HG03139 (cell line): ENCODE measurements around the gene RPLP2.

ENCODE experiments used
- ATAC-seq: cut with Tn5 transposase; IDR thresholded peaks from one replicate; pipeline ENCODE4 v1.9.1; 2021; ENCODE audit not compliant: unreplicated experiment

RPLP2 gene

GRCh38 chr11:809287-810039, at the start of gene RPLP2:
Gene RPLP2 (plus strand): TSS chr11:809967. CDS start chr11:810235, 268 bp downstream.
- peak; percentile 58 for ATAC-seq

DNA sequence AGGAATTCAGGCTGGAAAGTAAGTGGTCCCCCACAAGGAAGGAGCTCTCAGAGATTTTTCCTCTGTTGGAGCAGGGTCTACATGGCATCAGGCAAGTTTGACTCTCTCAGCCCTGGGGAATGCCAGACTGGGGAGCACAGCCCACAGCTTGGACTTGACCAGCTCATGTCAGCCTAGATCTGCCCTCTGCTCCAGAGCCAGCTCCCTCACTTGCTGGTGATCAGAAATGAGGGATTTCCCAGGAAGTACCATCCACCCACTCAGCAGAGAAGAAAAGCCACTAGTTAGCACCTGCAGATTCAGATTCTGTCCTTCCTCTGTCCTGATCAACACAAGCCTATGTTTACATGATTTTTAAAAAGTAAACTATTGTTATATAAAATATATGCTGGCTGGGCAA, 49.5 kb upstream of the RPLP2 start:
- ATAC-seq, result no peak

GRCh38 chr11:761526-762108, 48.1 kb upstream of the RPLP2 start:
- ATAC-seq, result no peak

DNA sequence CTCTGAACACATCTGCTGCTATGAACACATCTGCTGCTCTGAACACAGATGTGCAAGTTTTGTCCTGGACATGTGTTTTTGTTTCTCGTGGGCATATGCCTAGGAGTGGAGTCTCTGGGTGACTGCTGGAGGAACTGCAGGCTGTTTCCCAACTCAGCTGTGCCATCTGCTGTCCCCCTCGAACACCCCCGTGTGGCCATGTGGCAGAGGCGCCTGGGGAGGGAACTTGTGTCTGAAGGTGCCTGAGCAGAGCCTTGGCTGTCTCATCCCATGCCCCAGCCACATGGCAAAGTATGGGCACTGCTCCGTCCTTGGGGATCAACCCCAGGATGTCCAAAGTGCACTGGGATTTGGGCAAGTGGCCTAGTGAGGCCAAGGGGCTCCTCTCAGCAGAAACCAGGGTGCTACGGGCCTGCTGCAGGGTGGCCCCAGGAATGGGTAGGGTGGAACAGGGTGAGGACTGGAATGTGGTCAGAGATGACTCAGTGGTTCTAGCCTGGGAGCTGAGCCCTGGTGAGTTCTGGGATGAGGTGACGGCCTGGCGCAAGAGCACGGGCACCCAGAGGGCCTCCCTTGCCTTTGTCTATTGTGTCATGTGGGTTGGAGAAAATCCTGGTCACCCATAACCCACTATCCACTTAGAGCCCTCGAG, 47.2 kb upstream of the RPLP2 start:
- ATAC-seq, result no peak

- no peak for ATAC-seq
These were observed 46.7 kb upstream of the RPLP2 start for GRCh38 chr11:763073-763463.

DNA sequence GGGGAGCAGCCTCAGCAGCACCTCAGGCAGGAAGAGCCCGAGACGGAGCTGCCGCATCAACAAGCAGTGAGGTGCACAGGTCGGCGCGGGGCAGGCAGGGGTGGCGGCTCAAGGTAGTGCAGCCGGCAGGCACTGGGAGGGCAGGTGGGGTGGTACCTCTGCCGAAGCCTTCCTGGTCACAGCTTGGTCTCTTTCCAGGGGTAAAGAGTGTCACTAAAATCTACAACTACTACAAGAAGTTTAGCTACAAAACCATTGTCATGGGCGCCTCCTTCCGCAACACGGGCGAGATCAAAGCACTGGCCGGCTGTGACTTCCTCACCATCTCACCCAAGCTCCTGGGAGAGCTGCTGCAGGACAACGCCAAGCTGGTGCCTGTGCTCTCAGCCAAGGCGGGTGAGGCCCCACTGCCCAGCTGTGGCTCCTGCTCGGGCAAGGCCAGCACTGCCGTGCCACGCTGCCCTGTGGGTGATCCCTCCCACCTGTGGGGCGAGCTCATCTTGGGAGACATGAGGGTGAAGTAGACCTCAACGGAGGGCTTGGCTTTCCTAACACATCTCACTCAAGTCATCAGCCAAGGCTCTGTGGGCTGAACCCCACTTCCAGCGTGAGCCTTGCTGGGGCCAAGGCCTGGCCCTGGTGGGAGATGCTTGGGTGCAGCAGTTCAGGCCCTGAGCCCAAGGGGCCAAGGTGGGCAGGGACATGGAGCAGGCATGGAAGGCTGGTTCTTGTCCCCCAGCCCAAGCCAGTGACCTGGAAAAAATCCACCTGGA, 46.0 kb upstream of the RPLP2 start:
- no peak for ATAC-seq

DNA sequence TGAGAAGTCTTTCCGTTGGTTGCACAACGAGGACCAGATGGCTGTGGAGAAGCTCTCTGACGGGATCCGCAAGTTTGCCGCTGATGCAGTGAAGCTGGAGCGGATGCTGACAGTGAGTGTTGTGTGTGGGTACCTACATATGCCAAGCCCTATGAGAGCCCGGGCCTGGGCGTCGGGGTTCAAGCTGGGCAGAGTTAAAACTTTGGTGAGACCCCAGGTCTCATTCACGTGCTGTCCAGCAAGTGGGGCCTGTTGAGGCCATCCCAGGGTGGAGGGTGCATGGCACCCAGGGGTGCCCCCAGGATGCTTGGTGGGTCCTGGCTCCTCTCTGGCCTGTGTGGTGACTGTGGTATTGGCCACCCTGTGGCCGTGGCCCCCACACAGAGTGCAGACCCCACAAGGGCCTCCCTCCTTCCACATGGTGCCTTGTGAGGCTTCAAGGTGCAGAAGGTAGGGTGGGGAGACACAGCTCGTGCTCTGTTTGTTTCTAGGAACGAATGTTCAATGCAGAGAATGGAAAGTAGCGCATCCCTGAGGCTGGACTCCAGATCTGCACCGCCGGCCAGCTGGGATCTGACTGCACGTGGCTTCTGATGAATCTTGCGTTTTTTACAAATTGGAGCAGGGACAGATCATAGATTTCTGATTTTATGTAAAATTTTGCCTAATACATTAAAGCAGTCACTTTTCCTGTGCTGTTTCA, 45.3 kb upstream of the RPLP2 start:
- ATAC-seq, result no peak

GRCh38 chr11:765025-765801, 44.6 kb upstream of the RPLP2 start:
- no peak for ATAC-seq

GRCh38 chr11:765802-766091, 44.0 kb upstream of the RPLP2 start:
- ATAC-seq, result no peak

DNA sequence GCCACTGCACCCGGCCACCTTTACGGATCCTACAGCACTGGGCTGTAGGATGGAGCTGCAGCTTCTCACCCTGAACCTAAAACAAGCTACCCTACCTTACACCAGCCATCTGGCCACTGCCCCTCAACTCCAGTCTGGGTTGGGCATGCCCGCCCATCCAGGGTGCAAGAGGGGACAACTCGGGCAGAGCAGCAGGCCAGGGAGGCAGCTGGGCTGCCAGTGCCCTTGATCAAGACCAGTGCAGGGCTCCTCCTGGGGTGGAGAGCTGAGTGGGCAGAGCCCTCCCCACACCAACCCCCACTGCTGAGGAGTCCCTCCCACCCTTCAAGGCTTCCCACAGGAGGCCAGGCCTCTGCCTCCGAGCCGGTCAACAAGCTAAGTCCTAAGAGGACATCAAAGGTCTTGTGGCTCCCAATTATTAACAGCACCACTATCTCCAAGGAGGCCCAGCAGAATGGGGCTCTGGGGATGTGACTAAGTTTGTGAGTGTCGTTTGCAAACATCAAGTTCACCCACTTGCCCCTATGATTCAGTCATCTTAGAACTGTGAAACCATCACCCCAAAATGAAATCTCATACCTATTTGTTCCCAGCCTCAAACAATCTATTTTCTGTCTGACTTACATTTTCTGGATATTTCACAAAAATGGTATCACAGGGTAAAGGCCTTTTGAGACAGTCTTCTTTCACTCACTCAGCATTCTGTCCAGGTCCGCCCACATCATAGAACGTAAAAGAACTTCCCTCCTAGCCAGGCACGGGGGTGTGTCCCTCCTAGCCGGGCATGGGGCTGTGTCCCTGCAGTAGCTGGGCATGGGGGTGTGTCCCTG, 43.4 kb upstream of the RPLP2 start:
- ATAC-seq, result no peak

GRCh38 chr11:766936-767210, 42.9 kb upstream of the RPLP2 start:
- no peak for ATAC-seq

DNA sequence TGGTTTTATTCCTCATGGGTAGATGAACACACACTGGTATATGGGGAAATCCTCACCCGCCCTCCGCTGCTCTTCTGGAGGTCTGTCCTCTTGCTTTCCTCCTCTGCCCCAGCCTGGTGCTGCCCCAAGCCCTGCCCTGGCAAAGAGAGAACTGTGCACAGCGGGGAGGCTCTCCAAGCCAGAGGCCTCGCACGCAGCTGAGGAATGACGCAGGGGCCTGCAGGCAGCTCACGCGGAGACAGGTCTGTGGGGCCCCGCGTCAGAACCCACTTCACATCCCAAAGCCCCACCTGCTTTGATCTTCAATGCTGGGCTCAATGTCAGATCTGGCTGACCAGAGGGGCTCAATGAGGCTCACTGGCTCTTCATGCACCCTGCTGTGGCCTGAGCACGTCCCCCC, 42.5 kb upstream of the RPLP2 start:
- ATAC-seq, result no peak

DNA sequence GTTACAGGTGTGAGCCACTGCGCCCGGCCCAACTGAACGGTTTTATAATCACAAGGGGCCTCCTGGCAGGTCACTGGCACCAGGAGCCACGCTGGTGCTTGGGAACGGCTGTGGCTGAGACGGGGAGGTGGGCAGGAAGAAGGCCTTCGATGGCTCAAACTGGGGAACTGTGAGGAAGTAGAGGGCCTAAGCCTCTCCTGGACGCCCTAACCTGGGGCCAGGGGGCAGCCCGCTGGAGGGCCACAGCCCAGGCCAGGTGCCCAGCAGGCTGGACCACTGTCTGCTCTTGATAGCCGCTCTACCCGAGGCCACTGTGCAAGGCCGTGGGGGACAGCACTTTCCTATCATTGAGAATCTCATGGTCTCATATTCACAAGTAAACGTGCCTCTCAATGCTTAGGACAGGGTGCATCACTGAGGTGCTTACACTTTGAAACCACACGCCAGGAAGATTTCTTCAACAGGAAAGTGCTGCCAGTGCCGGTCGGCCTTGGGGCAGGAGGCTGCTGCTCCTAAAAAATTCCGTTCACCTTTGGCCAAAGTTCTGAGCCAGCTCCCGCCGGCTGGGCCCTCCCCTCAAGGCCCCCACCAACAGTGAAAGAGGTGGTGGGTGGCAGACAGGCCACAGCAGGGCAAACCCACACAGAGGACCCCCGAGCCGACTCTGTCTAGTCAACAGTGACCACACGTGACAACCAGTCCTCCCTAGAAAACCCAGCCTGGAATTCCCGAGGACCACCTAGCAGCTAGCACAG, 39.7 kb upstream of the RPLP2 start:
- ATAC-seq, result no peak

- ATAC-seq, result no peak
These were observed 38.8 kb upstream of the RPLP2 start for GRCh38 chr11:770642-771616.

GRCh38 chr11:771617-772204, 38.1 kb upstream of the RPLP2 start:
- ATAC-seq, result no peak

DNA sequence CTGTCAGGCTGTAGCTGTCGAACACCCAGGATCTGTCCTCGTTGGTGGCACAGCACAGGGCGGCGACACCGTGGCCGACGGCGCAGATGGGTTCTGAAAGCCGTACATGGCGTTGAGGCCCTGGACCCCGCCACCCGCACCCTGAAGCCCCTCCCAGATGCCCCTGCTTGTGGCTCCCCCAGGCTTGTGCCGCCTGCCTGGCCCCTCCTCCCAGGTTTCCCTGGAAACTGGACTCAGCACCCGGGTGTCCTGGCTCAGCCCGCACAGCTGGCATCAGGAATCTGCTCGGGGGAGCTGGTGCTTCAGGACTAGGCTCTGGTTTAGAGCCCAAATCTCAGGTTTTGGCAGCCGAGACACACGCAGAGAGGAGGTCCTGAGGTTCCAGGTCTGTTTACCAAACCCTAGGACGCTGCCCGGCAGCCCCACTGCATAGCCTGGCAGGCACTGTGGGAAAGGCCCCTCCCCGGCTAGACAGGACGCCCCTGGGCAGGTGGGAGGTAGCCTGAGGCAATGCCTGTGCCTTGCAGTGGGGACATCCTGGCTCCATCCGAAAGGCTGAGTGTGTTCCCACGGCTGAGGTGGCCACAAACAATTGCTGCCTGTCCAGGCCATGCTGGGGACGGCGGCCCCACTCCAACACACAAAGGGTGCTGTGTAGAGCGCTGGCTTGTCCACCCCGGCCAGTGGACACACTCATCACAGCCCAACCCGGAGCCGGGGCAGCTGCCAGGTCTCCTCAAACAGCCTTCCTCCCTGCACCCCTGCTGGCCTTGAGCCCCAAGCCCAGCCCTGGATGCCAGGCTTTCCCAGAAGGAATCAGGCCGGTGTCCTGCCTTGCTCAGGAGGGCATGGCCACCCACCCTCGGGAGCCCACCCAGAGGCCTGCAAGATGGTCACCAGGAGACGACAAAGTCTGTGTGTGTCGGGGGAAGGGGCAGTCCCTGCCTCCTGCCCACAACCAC, 37.1 kb upstream of the RPLP2 start:
- ATAC-seq, result no peak
